Measurements from ENCODE around the gene PIP5KL1.

PIP5KL1 gene

DNA sequence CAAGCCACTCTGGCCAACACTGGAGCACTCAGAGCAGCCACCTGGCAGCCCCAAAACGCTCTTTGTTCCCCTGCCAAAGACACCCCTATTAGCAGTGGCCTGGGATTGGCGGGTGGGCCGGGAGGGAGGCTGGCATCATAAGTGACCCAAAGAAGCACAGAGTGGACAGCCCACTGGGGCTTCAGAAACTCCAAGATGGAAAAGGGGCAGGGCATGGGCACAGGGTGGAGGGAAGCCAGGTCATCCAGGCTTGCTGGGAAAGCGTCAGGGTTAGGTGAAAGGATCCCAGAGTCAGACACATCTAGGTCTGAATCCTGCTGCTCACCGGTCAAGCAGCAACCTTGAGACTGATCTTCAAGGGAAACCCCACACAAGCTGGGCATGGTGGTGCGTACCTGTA, 35.4 kb upstream of the PIP5KL1 start (continued):
- no peak for TF ChIP-seq CSDC2 (CRISPR knock-in tag; IDR thresholded peaks at IDR 0.05)
- TF ChIP-seq, protein P1, sequence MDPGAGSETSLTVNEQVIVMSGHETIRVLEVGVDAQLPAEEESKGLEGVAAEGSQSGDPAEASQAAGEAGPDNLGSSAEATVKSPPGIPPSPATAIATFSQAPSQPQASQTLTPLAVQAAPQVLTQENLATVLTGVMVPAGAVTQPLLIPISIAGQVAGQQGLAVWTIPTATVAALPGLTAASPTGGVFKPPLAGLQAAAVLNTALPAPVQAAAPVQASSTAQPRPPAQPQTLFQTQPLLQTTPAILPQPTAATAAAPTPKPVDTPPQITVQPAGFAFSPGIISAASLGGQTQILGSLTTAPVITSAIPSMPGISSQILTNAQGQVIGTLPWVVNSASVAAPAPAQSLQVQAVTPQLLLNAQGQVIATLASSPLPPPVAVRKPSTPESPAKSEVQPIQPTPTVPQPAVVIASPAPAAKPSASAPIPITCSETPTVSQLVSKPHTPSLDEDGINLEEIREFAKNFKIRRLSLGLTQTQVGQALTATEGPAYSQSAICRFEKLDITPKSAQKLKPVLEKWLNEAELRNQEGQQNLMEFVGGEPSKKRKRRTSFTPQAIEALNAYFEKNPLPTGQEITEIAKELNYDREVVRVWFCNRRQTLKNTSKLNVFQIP (CRISPR knock-in tag; IDR thresholded peaks at IDR 0.05; ENCODE audit: borderline replicate concordance, low read depth): no peak
- TF ChIP-seq ZFP30 (CRISPR knock-in tag; IDR thresholded peaks at IDR 0.05): no peak
- no peak for TF ChIP-seq ISL1 (CRISPR knock-in tag; IDR thresholded peaks at IDR 0.05)
- TF ChIP-seq TCF4 (CRISPR knock-in tag; IDR thresholded peaks at IDR 0.05; ENCODE audit: borderline replicate concordance): no peak
- TF ChIP-seq OSR1 (CRISPR knock-in tag; IDR thresholded peaks at IDR 0.05): no peak

DNA sequence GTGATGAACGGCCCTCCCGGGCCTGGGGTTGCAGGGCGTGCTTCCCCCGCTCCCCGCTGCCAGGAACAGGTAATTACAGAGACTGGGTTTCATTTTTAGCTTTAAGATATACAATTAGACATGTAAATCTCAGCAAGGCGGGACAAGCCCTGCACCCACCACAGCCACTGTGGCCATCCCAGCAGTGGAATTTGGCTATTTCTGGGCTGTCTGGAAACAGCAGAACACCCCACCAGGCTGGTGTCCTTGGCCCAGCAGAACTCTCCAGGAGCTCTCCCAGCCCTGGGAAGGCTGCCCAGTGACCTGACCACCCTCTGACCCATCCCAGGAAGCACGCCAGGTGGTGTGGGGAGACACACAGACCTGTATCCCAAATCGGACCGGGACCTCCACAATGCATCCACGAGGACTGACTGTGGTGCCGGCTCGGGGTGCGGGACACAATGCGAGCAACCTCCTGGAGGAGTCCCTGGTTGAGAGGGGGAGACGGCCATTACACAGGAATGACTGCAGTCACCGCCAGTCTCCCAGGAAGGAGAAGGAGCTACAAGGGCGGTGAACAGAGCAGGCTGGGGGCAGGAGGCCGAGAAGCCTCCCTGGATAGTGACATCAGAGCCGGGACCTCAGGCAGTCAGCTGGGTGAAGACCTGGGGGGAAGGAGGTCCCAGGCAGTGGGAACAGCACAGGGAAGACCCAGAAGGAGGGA, 32.9 kb upstream of the PIP5KL1 start:
- ATAC-seq: no peak
- TF ChIP-seq PPARA (CRISPR knock-in tag; IDR thresholded peaks at IDR 0.05; ENCODE audit: borderline replicate concordance): no peak
- no peak for TF ChIP-seq ARNTL (CRISPR knock-in tag; IDR thresholded peaks at IDR 0.05; ENCODE audit: borderline replicate concordance, low read depth)
- no peak for TF ChIP-seq ZC3H10 (CRISPR knock-in tag; IDR thresholded peaks at IDR 0.05)

DNA sequence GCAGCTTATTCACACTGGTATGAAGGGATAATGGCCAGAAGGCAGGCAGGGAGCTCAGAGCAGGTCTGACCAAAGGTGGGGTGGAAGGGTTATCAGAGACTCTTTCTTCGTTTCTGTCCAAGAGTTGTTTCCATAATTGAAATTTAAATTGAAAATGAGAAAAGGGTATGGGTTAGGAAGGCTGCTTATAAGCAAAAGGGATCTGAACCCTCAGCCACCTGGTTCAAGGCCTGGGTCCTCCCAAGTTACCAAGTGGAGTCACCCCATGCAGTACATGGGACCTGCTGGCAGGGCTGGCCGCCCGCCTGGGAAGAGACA, 32.4 kb upstream of the PIP5KL1 start:
- TF ChIP-seq ZC3H10 (CRISPR knock-in tag; IDR thresholded peaks at IDR 0.05) (no peak), ZFP30 (CRISPR knock-in tag; IDR thresholded peaks at IDR 0.05) (no peak), TCF4 (CRISPR knock-in tag; IDR thresholded peaks at IDR 0.05; ENCODE audit: borderline replicate concordance) (no peak), GLIS3 (CRISPR knock-in tag; IDR thresholded peaks at IDR 0.05) (no peak), OSR1 (CRISPR knock-in tag; IDR thresholded peaks at IDR 0.05) (no peak), ZNF8 (CRISPR knock-in tag; IDR thresholded peaks at IDR 0.05) (no peak), SNAI2 (CRISPR knock-in tag; IDR thresholded peaks at IDR 0.05) (no peak), ESRRG (CRISPR knock-in tag; IDR thresholded peaks at IDR 0.05) (no peak), ZFP3 (CRISPR knock-in tag; IDR thresholded peaks at IDR 0.05) (no peak), TOX (CRISPR knock-in tag; IDR thresholded peaks at IDR 0.05; ENCODE audit: borderline replicate concordance) (no peak), ZNF565 (CRISPR knock-in tag; conservative IDR thresholded peaks at IDR 0.05; ENCODE audit: low read depth) (no peak), RARB (CRISPR knock-in tag; IDR thresholded peaks at IDR 0.05) (no peak)
- TF ChIP-seq, protein P2, sequence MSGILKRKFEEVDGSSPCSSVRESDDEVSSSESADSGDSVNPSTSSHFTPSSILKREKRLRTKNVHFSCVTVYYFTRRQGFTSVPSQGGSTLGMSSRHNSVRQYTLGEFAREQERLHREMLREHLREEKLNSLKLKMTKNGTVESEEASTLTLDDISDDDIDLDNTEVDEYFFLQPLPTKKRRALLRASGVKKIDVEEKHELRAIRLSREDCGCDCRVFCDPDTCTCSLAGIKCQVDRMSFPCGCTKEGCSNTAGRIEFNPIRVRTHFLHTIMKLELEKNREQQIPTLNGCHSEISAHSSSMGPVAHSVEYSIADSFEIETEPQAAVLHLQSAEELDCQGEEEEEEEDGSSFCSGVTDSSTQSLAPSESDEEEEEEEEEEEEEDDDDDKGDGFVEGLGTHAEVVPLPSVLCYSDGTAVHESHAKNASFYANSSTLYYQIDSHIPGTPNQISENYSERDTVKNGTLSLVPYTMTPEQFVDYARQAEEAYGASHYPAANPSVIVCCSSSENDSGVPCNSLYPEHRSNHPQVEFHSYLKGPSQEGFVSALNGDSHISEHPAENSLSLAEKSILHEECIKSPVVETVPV (CRISPR knock-in tag; IDR thresholded peaks at IDR 0.05): no peak
- TF ChIP-seq, protein P3, sequence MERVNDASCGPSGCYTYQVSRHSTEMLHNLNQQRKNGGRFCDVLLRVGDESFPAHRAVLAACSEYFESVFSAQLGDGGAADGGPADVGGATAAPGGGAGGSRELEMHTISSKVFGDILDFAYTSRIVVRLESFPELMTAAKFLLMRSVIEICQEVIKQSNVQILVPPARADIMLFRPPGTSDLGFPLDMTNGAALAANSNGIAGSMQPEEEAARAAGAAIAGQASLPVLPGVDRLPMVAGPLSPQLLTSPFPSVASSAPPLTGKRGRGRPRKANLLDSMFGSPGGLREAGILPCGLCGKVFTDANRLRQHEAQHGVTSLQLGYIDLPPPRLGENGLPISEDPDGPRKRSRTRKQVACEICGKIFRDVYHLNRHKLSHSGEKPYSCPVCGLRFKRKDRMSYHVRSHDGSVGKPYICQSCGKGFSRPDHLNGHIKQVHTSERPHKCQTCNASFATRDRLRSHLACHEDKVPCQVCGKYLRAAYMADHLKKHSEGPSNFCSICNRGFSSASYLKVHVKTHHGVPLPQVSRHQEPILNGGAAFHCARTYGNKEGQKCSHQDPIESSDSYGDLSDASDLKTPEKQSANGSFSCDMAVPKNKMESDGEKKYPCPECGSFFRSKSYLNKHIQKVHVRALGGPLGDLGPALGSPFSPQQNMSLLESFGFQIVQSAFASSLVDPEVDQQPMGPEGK (CRISPR knock-in tag; IDR thresholded peaks at IDR 0.05; ENCODE audit: borderline replicate concordance): no peak
- no peak for ATAC-seq

DNA sequence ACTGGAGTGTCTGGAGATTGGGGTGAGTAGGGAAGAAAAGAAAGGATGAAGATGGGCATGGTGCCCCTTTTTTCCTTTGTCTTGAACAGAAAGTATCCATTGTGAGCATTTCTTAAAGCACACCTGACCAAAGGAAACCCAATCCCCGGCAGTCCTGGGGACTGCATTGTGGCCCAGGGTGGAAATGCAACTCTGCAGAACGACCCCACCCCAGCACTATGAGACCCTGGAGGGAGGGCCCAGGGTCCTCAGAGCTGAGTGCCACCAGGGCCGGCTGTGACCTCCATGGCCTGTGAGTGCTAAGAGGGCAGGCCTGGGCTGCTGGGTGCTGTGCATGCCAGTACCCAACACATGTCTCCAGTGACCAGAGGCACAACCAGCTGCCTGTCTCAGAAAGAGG, 31.7 kb upstream of the PIP5KL1 start:
- no peak for ATAC-seq
- TF ChIP-seq OSR1 (CRISPR knock-in tag; IDR thresholded peaks at IDR 0.05): no peak
- no peak for TF ChIP-seq GLIS3 (CRISPR knock-in tag; IDR thresholded peaks at IDR 0.05)
- TF ChIP-seq RARB (CRISPR knock-in tag; IDR thresholded peaks at IDR 0.05): no peak
- no peak for TF ChIP-seq TOX (CRISPR knock-in tag; IDR thresholded peaks at IDR 0.05; ENCODE audit: borderline replicate concordance)
- no peak for TF ChIP-seq BACH2 (CRISPR knock-in tag; IDR thresholded peaks at IDR 0.05; ENCODE audit: borderline replicate concordance)
- TF ChIP-seq, protein P4, sequence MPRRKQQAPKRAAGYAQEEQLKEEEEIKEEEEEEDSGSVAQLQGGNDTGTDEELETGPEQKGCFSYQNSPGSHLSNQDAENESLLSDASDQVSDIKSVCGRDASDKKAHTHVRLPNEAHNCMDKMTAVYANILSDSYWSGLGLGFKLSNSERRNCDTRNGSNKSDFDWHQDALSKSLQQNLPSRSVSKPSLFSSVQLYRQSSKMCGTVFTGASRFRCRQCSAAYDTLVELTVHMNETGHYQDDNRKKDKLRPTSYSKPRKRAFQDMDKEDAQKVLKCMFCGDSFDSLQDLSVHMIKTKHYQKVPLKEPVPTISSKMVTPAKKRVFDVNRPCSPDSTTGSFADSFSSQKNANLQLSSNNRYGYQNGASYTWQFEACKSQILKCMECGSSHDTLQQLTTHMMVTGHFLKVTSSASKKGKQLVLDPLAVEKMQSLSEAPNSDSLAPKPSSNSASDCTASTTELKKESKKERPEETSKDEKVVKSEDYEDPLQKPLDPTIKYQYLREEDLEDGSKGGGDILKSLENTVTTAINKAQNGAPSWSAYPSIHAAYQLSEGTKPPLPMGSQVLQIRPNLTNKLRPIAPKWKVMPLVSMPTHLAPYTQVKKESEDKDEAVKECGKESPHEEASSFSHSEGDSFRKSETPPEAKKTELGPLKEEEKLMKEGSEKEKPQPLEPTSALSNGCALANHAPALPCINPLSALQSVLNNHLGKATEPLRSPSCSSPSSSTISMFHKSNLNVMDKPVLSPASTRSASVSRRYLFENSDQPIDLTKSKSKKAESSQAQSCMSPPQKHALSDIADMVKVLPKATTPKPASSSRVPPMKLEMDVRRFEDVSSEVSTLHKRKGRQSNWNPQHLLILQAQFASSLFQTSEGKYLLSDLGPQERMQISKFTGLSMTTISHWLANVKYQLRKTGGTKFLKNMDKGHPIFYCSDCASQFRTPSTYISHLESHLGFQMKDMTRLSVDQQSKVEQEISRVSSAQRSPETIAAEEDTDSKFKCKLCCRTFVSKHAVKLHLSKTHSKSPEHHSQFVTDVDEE (CRISPR knock-in tag; IDR thresholded peaks at IDR 0.05): no peak
- TF ChIP-seq ZNF70 (CRISPR knock-in tag; IDR thresholded peaks at IDR 0.05): no peak
- TF ChIP-seq CSDC2 (CRISPR knock-in tag; IDR thresholded peaks at IDR 0.05): no peak
- no peak for TF ChIP-seq ARNTL (CRISPR knock-in tag; IDR thresholded peaks at IDR 0.05; ENCODE audit: borderline replicate concordance, low read depth)
- TF ChIP-seq PPARA (CRISPR knock-in tag; IDR thresholded peaks at IDR 0.05; ENCODE audit: borderline replicate concordance): no peak
- no peak for TF ChIP-seq ZFP30 (CRISPR knock-in tag; IDR thresholded peaks at IDR 0.05)
- TF ChIP-seq, protein P1 (CRISPR knock-in tag; IDR thresholded peaks at IDR 0.05; ENCODE audit: borderline replicate concordance, low read depth): no peak
- no peak for TF ChIP-seq TCF4 (CRISPR knock-in tag; IDR thresholded peaks at IDR 0.05; ENCODE audit: borderline replicate concordance)

Data from SK-N-SH treated with all-trans-retinoic acid at 6 μM for 48 hours (cell line).